ENCODE results near the gene CLEC4M.

CLEC4M gene

DNA sequence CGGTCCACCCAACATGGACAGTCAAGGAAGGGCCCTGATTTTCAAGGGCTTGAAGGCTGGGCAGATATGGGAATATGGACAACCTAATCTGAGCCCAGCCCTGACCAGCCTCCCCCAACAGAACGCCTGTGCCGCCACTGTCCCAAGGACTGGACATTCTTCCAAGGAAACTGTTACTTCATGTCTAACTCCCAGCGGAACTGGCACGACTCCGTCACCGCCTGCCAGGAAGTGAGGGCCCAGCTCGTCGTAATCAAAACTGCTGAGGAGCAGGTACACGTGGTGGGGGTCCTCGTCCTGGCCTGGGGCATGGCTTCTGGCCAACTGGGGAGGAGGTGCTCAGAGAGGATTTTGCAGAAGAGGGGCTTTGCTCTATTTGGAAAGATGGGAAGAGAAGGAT lies 3.5 kb downstream of the CLEC4M start:
- H4K8ac ChIP-seq (ENCODE audit: low read depth, low read length), result no peak overlapping the region
- no peak overlapping the region for H3K23ac ChIP-seq (ENCODE audit: low read length)
- H4K5ac ChIP-seq (ENCODE audit: low read length), result no peak overlapping the region
- no peak overlapping the region for H3K18ac ChIP-seq (ENCODE audit: low read length)
- H2AK5ac ChIP-seq (ENCODE audit: low read length), result no peak overlapping the region
- H3K9ac ChIP-seq (ENCODE audit: low read length), result no peak overlapping the region
- no peak overlapping the region for H3K27ac ChIP-seq (ENCODE audit: low read depth, low read length)
- no peak overlapping the region for H3K56ac ChIP-seq (ENCODE audit: low read length)
- H3K4me1 ChIP-seq (ENCODE audit: control insufficient read depth, low read depth, low read length), result no peaks in the 10 kb centered on the region
- H3K4me2 ChIP-seq (ENCODE audit: low read length), result no peak overlapping the region
- no peak overlapping the region for H2BK15ac ChIP-seq (replicated peaks; ENCODE audit: low read depth)
- no peaks in the 10 kb centered on the region for H3K36me3 ChIP-seq (ENCODE audit: control insufficient read depth, insufficient read depth, low read length)
- no CpG with 5 or more reads among the region's 11 CpGs for WGBS (ENCODE audit: extremely low coverage, insufficient coverage, low lambda C conversion rate)
- H3K79me2 ChIP-seq (ENCODE audit: control insufficient read depth, insufficient read depth, low read length), result no peaks in the 10 kb centered on the region
- no peak overlapping the region for H3K4me3 ChIP-seq (ENCODE audit: low read length)
- H3K27me3 ChIP-seq (ENCODE audit: insufficient read depth, low read length, poor library complexity), result no peaks in the 10 kb centered on the region
- no peaks in the 10 kb centered on the region for H3K79me1 ChIP-seq (ENCODE audit: low read length)
- no peak overlapping the region for H2BK5ac ChIP-seq (ENCODE audit: low read length)
- no peak overlapping the region for H2BK120ac ChIP-seq (ENCODE audit: low read depth, low read length)
- DNase-seq, result no peak
- H3K4ac ChIP-seq (ENCODE audit: low read depth, low read length), result no peak overlapping the region

DNA sequence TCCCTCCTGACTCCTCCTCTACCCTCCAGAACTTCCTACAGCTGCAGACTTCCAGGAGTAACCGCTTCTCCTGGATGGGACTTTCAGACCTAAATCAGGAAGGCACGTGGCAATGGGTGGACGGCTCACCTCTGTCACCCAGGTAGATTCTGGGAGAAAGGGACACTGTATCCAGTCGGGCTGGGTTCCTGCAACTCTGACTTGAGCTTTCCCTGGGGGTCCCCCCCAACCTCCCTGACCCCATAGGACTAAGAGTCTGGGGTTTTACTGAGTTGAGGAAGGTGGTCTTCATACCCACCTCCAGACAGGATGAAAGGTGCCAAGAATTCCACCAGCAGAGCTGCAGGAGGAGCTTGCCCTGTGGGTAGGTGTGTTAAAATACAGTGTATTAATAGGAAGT lies 4.4 kb downstream of the CLEC4M start:
- no peak overlapping the region for H3K18ac ChIP-seq (ENCODE audit: low read length)
- no peak overlapping the region for H2BK15ac ChIP-seq (replicated peaks; ENCODE audit: low read depth)
- H3K79me2 ChIP-seq (ENCODE audit: control insufficient read depth, insufficient read depth, low read length), result no peaks in the 10 kb centered on the region
- H3K79me1 ChIP-seq (ENCODE audit: low read length), result no peaks in the 10 kb centered on the region
- no peak overlapping the region for H2BK5ac ChIP-seq (ENCODE audit: low read length)
- no peak overlapping the region for H3K4me3 ChIP-seq (ENCODE audit: low read length)
- no peak overlapping the region for H3K4ac ChIP-seq (ENCODE audit: low read depth, low read length)
- no peaks in the 10 kb centered on the region for H3K4me1 ChIP-seq (ENCODE audit: control insufficient read depth, low read depth, low read length)
- H3K27me3 ChIP-seq (ENCODE audit: insufficient read depth, low read length, poor library complexity), result no peaks in the 10 kb centered on the region
- H3K27ac ChIP-seq (ENCODE audit: low read depth, low read length), result no peak overlapping the region
- no peak overlapping the region for H3K56ac ChIP-seq (ENCODE audit: low read length)
- H3K9ac ChIP-seq (ENCODE audit: low read length), result no peak overlapping the region
- no peak overlapping the region for H4K5ac ChIP-seq (ENCODE audit: low read length)
- no peak overlapping the region for H2AK5ac ChIP-seq (ENCODE audit: low read length)
- H3K36me3 ChIP-seq (ENCODE audit: control insufficient read depth, insufficient read depth, low read length), result no peaks in the 10 kb centered on the region
- WGBS (ENCODE audit: extremely low coverage, insufficient coverage, low lambda C conversion rate), result no CpG with 5 or more reads among the region's 4 CpGs
- H4K8ac ChIP-seq (ENCODE audit: low read depth, low read length), result no peak overlapping the region
- H3K4me2 ChIP-seq (ENCODE audit: low read length), result no peak overlapping the region
- H2BK120ac ChIP-seq (ENCODE audit: low read depth, low read length), result no peak overlapping the region
- H3K23ac ChIP-seq (ENCODE audit: low read length), result no peak overlapping the region
- no peak for DNase-seq

DNA sequence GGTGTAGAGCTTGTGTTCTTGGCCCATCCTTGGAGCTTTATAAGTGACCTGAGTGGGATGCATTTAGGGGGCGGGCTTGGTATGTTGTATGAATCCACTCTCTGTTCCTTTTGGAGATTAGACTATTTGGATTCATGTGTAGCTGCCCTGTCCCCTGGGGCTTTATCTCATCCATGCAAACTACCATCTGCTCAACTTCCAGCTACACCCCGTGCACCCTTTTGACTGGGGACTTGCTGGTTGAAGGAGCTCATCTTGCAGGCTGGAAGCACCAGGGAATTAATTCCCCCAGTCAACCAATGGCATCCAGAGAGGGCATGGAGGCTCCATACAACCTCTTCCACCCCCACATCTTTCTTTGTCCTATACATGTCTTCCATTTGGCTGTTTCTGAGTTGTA lies 6.1 kb downstream of the CLEC4M start:
- no peak for DNase-seq
- Histone ChIP-seq H3K27me3 (ENCODE audit: insufficient read depth, low read length, poor library complexity) (no peaks in the 10 kb centered on the region), H3K9ac (ENCODE audit: low read length) (no peak overlapping the region), H3K79me2 (ENCODE audit: control insufficient read depth, insufficient read depth, low read length) (no peaks in the 10 kb centered on the region), H2BK120ac (ENCODE audit: low read depth, low read length) (no peak overlapping the region), H3K4me1 (ENCODE audit: control insufficient read depth, low read depth, low read length) (no peaks in the 10 kb centered on the region), H2BK5ac (ENCODE audit: low read length) (no peak overlapping the region), H4K8ac (ENCODE audit: low read depth, low read length) (no peak overlapping the region), H3K4me3 (ENCODE audit: low read length) (no peak overlapping the region), H4K5ac (ENCODE audit: low read length) (no peak overlapping the region), H3K56ac (ENCODE audit: low read length) (no peak overlapping the region), H3K4me2 (ENCODE audit: low read length) (no peak overlapping the region), H3K36me3 (ENCODE audit: control insufficient read depth, insufficient read depth, low read length) (no peaks in the 10 kb centered on the region), H3K23ac (ENCODE audit: low read length) (no peak overlapping the region), H3K79me1 (ENCODE audit: low read length) (no peaks in the 10 kb centered on the region), H3K27ac (ENCODE audit: low read depth, low read length) (no peak overlapping the region), H3K4ac (ENCODE audit: low read depth, low read length) (no peak overlapping the region), H2AK5ac (ENCODE audit: low read length) (no peak overlapping the region), H2BK15ac (replicated peaks; ENCODE audit: low read depth) (no peak overlapping the region), H3K18ac (ENCODE audit: low read length) (no peak overlapping the region)
- no CpG with 5 or more reads among the region's 2 CpGs for WGBS (ENCODE audit: extremely low coverage, insufficient coverage, low lambda C conversion rate)

DNA sequence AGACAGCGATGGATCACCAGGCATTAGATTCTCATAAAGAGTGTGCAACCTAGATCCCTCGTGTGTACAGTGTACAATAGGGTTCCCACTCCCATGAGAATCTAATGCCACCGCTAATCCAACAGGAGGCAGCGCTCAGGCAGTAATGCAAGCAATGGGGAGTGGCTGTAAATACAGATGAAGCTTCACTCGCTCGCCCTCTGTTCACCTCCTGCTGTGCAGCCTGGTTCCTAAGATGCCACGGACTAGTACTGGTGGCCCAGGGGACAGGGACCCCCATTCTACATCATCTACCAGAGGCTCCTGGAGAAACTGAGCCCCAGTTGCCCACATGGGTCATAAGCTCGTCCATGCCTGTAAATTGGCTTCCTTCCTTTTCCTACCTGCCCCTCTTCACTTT lies 8.0 kb downstream of the CLEC4M start:
- H3K4me1 ChIP-seq (ENCODE audit: control insufficient read depth, low read depth, low read length), result no peaks in the 10 kb centered on the region
- no peaks in the 10 kb centered on the region for H3K79me1 ChIP-seq (ENCODE audit: low read length)
- H2BK5ac ChIP-seq (ENCODE audit: low read length), result no peak overlapping the region
- no peak overlapping the region for H3K4me2 ChIP-seq (ENCODE audit: low read length)
- no peak for DNase-seq
- H2BK120ac ChIP-seq (ENCODE audit: low read depth, low read length), result no peak overlapping the region
- H4K8ac ChIP-seq (ENCODE audit: low read depth, low read length), result no peak overlapping the region
- no peak overlapping the region for H2AK5ac ChIP-seq (ENCODE audit: low read length)
- no peak overlapping the region for H3K23ac ChIP-seq (ENCODE audit: low read length)
- no peaks in the 10 kb centered on the region for H3K79me2 ChIP-seq (ENCODE audit: control insufficient read depth, insufficient read depth, low read length)
- no peaks in the 10 kb centered on the region for H3K36me3 ChIP-seq (ENCODE audit: control insufficient read depth, insufficient read depth, low read length)
- H3K27me3 ChIP-seq (ENCODE audit: insufficient read depth, low read length, poor library complexity), result no peaks in the 10 kb centered on the region
- no peak overlapping the region for H3K27ac ChIP-seq (ENCODE audit: low read depth, low read length)
- no peak overlapping the region for H2BK15ac ChIP-seq (replicated peaks; ENCODE audit: low read depth)
- H3K4ac ChIP-seq (ENCODE audit: low read depth, low read length), result no peak overlapping the region
- H3K56ac ChIP-seq (ENCODE audit: low read length), result no peak overlapping the region
- H3K18ac ChIP-seq (ENCODE audit: low read length), result no peak overlapping the region
- H4K5ac ChIP-seq (ENCODE audit: low read length), result no peak overlapping the region
- no peak overlapping the region for H3K9ac ChIP-seq (ENCODE audit: low read length)
- H3K4me3 ChIP-seq (ENCODE audit: low read length), result no peak overlapping the region
- WGBS (ENCODE audit: extremely low coverage, insufficient coverage, low lambda C conversion rate), result no CpG with 5 or more reads among the region's 8 CpGs

DNA sequence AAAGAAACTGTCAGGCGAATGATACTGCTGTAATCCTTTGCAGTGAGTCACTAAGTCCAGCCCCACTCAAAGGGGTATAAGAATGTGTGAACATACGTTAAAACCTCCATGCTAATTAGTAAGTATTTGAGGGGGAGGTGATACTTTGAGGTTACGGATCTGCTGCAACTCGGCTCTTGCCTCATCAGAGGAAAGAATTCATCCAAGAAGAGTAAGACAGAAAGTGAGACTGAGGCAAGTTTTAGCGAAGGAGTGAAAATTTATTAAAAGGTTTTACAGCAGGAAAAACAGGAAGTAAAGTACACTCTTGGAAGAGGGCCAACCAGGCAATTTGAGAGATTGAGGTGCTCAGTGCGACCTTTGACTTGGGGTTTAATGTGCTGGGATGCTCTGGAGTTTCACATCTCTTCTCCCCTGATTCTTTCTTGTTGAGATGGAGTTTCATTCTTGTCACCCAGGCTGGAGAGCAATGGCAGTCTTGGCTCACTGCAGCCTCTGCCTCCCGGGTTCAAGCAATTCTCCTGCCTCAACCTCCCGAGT lies 9.8 kb downstream of the CLEC4M start:
- no peaks in the 10 kb centered on the region for H3K4me1 ChIP-seq (ENCODE audit: control insufficient read depth, low read depth, low read length)
- no peak overlapping the region for H2AK5ac ChIP-seq (ENCODE audit: low read length)
- no peak overlapping the region for H3K9ac ChIP-seq (ENCODE audit: low read length)
- no peak overlapping the region for H3K56ac ChIP-seq (ENCODE audit: low read length)
- H3K4me2 ChIP-seq (ENCODE audit: low read length), result no peak overlapping the region
- no peaks in the 10 kb centered on the region for H3K27me3 ChIP-seq (ENCODE audit: insufficient read depth, low read length, poor library complexity)
- H2BK15ac ChIP-seq (replicated peaks; ENCODE audit: low read depth), result no peak overlapping the region
- no peak overlapping the region for H2BK5ac ChIP-seq (ENCODE audit: low read length)
- H3K79me2 ChIP-seq (ENCODE audit: control insufficient read depth, insufficient read depth, low read length), result no peaks in the 10 kb centered on the region
- H3K18ac ChIP-seq (ENCODE audit: low read length), result no peak overlapping the region
- no peak overlapping the region for H3K4me3 ChIP-seq (ENCODE audit: low read length)
- no CpG with 5 or more reads among the region's 8 CpGs for WGBS (ENCODE audit: extremely low coverage, insufficient coverage, low lambda C conversion rate)
- no peak overlapping the region for H2BK120ac ChIP-seq (ENCODE audit: low read depth, low read length)
- H3K79me1 ChIP-seq (ENCODE audit: low read length), result no peaks in the 10 kb centered on the region
- H3K36me3 ChIP-seq (ENCODE audit: control insufficient read depth, insufficient read depth, low read length), result no peaks in the 10 kb centered on the region
- peak; percentile 45 for DNase-seq
- no peak overlapping the region for H3K27ac ChIP-seq (ENCODE audit: low read depth, low read length)
- H3K4ac ChIP-seq (ENCODE audit: low read depth, low read length), result no peak overlapping the region
- no peak overlapping the region for H4K5ac ChIP-seq (ENCODE audit: low read length)
- H3K23ac ChIP-seq (ENCODE audit: low read length), result no peak overlapping the region
- H4K8ac ChIP-seq (ENCODE audit: low read depth, low read length), result no peak overlapping the region

DNA sequence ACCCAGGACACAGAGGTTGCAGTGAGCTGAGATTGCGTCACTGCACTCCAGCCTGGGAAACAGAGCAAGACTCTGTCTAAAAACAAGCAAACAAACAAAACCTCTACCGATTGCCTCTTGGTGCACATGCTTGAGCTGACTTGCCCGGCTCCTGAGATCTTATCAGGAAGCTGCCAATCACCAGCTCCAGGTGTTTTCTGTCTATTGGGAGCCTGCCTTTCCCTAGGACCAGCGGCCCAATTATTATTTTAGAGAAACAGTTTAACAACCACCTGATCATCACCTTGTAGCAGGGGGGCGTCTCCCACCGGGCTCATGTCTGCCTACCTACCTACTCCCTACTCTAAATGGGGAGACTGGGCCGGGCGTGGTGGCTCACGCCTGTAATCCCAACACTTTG lies 10.8 kb downstream of the CLEC4M start:
- no peak overlapping the region for H2BK5ac ChIP-seq (ENCODE audit: low read length)
- no peaks in the 10 kb centered on the region for H3K4me1 ChIP-seq (ENCODE audit: control insufficient read depth, low read depth, low read length)
- H2BK15ac ChIP-seq (replicated peaks; ENCODE audit: low read depth), result no peak overlapping the region
- H3K23ac ChIP-seq (ENCODE audit: low read length), result no peak overlapping the region
- DNase-seq, result no peak
- H3K4me3 ChIP-seq (ENCODE audit: low read length), result no peak overlapping the region
- no peak overlapping the region for H3K9ac ChIP-seq (ENCODE audit: low read length)
- no peaks in the 10 kb centered on the region for H3K36me3 ChIP-seq (ENCODE audit: control insufficient read depth, insufficient read depth, low read length)
- H3K18ac ChIP-seq (ENCODE audit: low read length), result no peak overlapping the region
- no peak overlapping the region for H3K56ac ChIP-seq (ENCODE audit: low read length)
- H3K79me2 ChIP-seq (ENCODE audit: control insufficient read depth, insufficient read depth, low read length), result no peaks in the 10 kb centered on the region
- H3K4ac ChIP-seq (ENCODE audit: low read depth, low read length), result no peak overlapping the region
- no peaks in the 10 kb centered on the region for H3K27me3 ChIP-seq (ENCODE audit: insufficient read depth, low read length, poor library complexity)
- no peak overlapping the region for H3K27ac ChIP-seq (ENCODE audit: low read depth, low read length)
- H4K5ac ChIP-seq (ENCODE audit: low read length), result no peak overlapping the region
- H2AK5ac ChIP-seq (ENCODE audit: low read length), result no peak overlapping the region
- no peak overlapping the region for H2BK120ac ChIP-seq (ENCODE audit: low read depth, low read length)
- H3K79me1 ChIP-seq (ENCODE audit: low read length), result no peaks in the 10 kb centered on the region
- no CpG with 5 or more reads among the region's 9 CpGs for WGBS (ENCODE audit: extremely low coverage, insufficient coverage, low lambda C conversion rate)
- no peak overlapping the region for H3K4me2 ChIP-seq (ENCODE audit: low read length)
- H4K8ac ChIP-seq (ENCODE audit: low read depth, low read length), result no peak overlapping the region
